ENCODE results near the gene SCN1B.

DNA sequence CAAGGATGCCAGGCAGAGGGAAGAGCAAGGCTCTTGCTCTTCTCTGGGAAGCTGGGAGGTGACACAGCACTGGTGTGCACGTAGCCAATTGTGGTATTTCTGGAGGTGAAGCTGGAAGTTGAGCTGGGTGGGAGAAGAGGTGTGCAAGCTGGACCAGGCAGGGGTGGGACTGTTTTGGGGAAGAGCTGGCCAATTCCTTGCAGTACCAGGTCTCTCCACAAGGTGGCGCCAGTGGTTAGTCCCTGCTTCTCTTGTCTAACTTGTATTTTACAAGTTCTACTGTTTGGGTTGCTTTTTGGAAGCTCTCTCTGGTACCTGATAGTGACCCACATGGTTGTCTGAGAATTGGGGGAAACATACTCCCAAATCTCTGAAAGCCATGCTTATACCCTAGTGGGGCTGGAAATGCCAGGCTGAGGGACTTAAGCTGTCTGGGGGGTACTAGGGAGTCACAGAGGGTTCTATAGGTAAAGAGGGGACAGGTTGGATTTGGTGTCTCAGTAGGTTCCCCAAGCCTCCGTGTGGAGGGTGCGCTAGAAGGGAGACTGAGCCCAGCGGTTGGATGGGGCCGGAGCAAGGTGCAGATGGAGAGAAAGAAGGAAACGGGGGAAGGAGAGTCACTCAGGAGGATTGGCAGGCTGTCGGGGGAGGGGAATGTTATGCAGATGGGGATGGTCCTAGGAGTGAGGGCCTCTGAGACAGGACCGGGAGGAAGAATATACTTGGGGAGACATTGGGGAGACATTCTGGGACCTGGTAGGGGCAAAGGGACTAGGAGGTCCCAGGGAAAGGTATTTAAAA, 14.2 kb downstream of the SCN1B start:
- TF ChIP-seq, protein P1, sequence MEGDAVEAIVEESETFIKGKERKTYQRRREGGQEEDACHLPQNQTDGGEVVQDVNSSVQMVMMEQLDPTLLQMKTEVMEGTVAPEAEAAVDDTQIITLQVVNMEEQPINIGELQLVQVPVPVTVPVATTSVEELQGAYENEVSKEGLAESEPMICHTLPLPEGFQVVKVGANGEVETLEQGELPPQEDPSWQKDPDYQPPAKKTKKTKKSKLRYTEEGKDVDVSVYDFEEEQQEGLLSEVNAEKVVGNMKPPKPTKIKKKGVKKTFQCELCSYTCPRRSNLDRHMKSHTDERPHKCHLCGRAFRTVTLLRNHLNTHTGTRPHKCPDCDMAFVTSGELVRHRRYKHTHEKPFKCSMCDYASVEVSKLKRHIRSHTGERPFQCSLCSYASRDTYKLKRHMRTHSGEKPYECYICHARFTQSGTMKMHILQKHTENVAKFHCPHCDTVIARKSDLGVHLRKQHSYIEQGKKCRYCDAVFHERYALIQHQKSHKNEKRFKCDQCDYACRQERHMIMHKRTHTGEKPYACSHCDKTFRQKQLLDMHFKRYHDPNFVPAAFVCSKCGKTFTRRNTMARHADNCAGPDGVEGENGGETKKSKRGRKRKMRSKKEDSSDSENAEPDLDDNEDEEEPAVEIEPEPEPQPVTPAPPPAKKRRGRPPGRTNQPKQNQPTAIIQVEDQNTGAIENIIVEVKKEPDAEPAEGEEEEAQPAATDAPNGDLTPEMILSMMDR (IDR thresholded peaks at IDR 0.05; ENCODE audit: insufficient read depth, low read length, poor library complexity, severe bottlenecking): peak; percentile 91
- no peak for TF ChIP-seq EZH2phosphoT487 (conservative IDR thresholded peaks at IDR 0.05; ENCODE audit: low read length)
